Keratinocyte (primary cell): Measurements from ENCODE around the gene CLSTN2. TPM values are rescaled to one million over a fixed set of nuclear protein-coding genes. Genes with fewer than 3 reads are reported as not detected.

ENCODE experiments used
- DNase-seq: peaks from one replicate; pipeline ENCODE4 v3.0.0-alpha.2; 2011; ENCODE audit warnings: low read depth, missing footprints, low spot score
- FAIRE-seq: peaks from 2 replicates; lab custom pipeline; 2011; peaks lifted over from hg19 to GRCh38; lab: Jason Lieb, UNC
- H2AFZ ChIP-seq: 2 replicates; pipeline ENCODE4 v1.6.0; 2012; ENCODE audit warnings: low read length, control low read depth, inconsistent platforms; ENCODE audit not compliant: control insufficient read depth
- H3K27ac ChIP-seq: 2 replicates; pipeline ENCODE4 v1.5.1; 2011; ENCODE audit warnings: low read length; ENCODE audit not compliant: control insufficient read depth, insufficient read depth
- H3K27me3 ChIP-seq: 3 replicates; pipeline ENCODE4 v1.6.0; 2011; ENCODE audit warnings: low read length; ENCODE audit not compliant: control insufficient read depth, insufficient read depth; ENCODE audit errors: extremely low read depth
- H3K36me3 ChIP-seq, 2 experiments: 2 replicates in 1 of 2; 3 replicates in 1 of 2; pipeline ENCODE4 v1.5.1; 2011; ENCODE audit warnings: low read length in 2 of 2, mild to moderate bottlenecking in 1 of 2; ENCODE audit not compliant: control insufficient read depth in 2 of 2, insufficient read depth in 2 of 2; ENCODE audit errors: extremely low read depth in 1 of 2
- H3K4me1 ChIP-seq: 3 replicates; pipeline ENCODE4 v1.5.1; 2011; ENCODE audit warnings: low read length; ENCODE audit not compliant: control insufficient read depth, insufficient read depth; ENCODE audit errors: extremely low read depth
- H3K4me2 ChIP-seq: 3 replicates; pipeline ENCODE4 v1.6.0; 2011; ENCODE audit warnings: low read depth, low read length; ENCODE audit not compliant: control insufficient read depth, insufficient read depth; ENCODE audit errors: extremely low read depth
- H3K4me3 ChIP-seq, 3 experiments: fragments of 200-600 bp in 1 of 3; sonication (generic) in 1 of 3; 2 replicates in 2 of 3; 3 replicates in 1 of 3; pipeline ENCODE4 v1.5.1; 2011 to 2016; ENCODE audit warnings: low read length in 3 of 3, mild to moderate bottlenecking in 3 of 3, control low read depth in 2 of 3, inconsistent platforms in 1 of 3, low read depth in 1 of 3, mixed read lengths in 1 of 3, mixed run types in 1 of 3, moderate library complexity in 1 of 3; ENCODE audit not compliant: control insufficient read depth in 2 of 3, insufficient read depth in 2 of 3; ENCODE audit errors: extremely low read depth in 1 of 3
- H3K79me2 ChIP-seq: 2 replicates; pipeline ENCODE4 v1.6.0; 2012; ENCODE audit warnings: low read length; ENCODE audit not compliant: control insufficient read depth, insufficient read depth
- H3K9ac ChIP-seq: 3 replicates; pipeline ENCODE4 v1.6.0; 2011; ENCODE audit warnings: low read length; ENCODE audit not compliant: control insufficient read depth, insufficient read depth; ENCODE audit errors: extremely low read depth
- H3K9me1 ChIP-seq: 3 replicates; pipeline ENCODE4 v1.6.0; 2011; ENCODE audit warnings: low read length; ENCODE audit not compliant: control insufficient read depth, insufficient read depth; ENCODE audit errors: extremely low read depth
- H3K9me3 ChIP-seq: 2 replicates; pipeline ENCODE4 v1.5.1; 2012; ENCODE audit warnings: low read depth, low read length; ENCODE audit not compliant: control insufficient read depth
- H4K20me1 ChIP-seq: 3 replicates; pipeline ENCODE4 v1.6.0; 2011; ENCODE audit warnings: low read length; ENCODE audit not compliant: control insufficient read depth, insufficient read depth; ENCODE audit errors: extremely low read depth
- CTCF ChIP-seq, 3 experiments: IDR thresholded peaks in 1 of 3; conservative IDR thresholded peaks in 1 of 3; optimal IDR thresholded peaks in 1 of 3; 2 replicates in 2 of 3; 3 replicates in 1 of 3; pipeline versions ENCODE3 to v1.5.1; 2011; ENCODE audit warnings: low read length in 3 of 3, mild to moderate bottlenecking in 3 of 3, moderate library complexity in 2 of 3, control low read depth in 1 of 3, inconsistent platforms in 1 of 3; ENCODE audit not compliant: insufficient read depth in 2 of 3; ENCODE audit errors: extremely low read depth in 1 of 3
- EZH2 ChIP-seq: IDR thresholded peaks from one replicate; pipeline ENCODE4 v1.6.1; 2012; ENCODE audit warnings: inconsistent platforms, mild to moderate bottlenecking, low read length, moderate library complexity
- dilution Hi-C: fragments of 300-500 bp; cut with MboI; formaldehyde crosslinking; loops from one replicate; pipeline ENCODE4 v1.7.0; 2020; ENCODE audit warnings: low sequenced_read_pairs; ENCODE audit not compliant: extremely low pct_ligation_motif_present
- polyA plus RNA-seq, 5 experiments: library from polyadenylated mRNA; depleted of rRNA in 3 of 5; stranded (reverse) in 3 of 5; stranded (forward) in 1 of 5; unstranded in 1 of 5; fragments of >200 nt; gene quantifications; 1 replicate in 1 of 5; 2 replicates in 3 of 5; 3 replicates in 1 of 5; pipeline versions ENCODE4 v1.2.1 to v1.2.3, GENCODE V29; 2011 to 2012; ENCODE audit warnings: missing spikeins in 2 of 5, low read depth in 1 of 5, low replicate concordance in 1 of 5

The CLSTN2 gene
- polyA plus RNA-seq, 1 donor (not counting 4 experiments of a cell fraction or from before 2014, with no cell fraction given): 0.09 TPM

GRCh38 chr3:140434261-140434905 lies 499.4 kb downstream of the CLSTN2 start:
- no peak overlapping the region for H3K4me3 ChIP-seq
- no peak overlapping the region for H3K27ac ChIP-seq
- FAIRE-seq (no peak), DNase-seq (no peak)
- no peak overlapping the region for H2AFZ ChIP-seq
- TF ChIP-seq EZH2: no peak
- no peak for TF ChIP-seq CTCF (optimal IDR thresholded peaks at IDR 0.05 in 1 of 3, IDR thresholded peaks at IDR 0.05 in 1 of 3, conservative IDR thresholded peaks at IDR 0.05 in 1 of 3; ENCODE audit: extremely low read depth in 1 of 3, insufficient read depth in 2 of 3, low read length in 3 of 3)
- H3K9me1 ChIP-seq: no peaks in the 10 kb centered on the region
- H3K4me1 ChIP-seq: no peaks in the 10 kb centered on the region
- no peaks in the 10 kb centered on the region for H3K9me3 ChIP-seq
- no peak overlapping the region for H3K9ac ChIP-seq
- H3K36me3 ChIP-seq: no peaks in the 10 kb centered on the region
- dilution Hi-C loops: no loop called here
- H3K79me2 ChIP-seq: no peaks in the 10 kb centered on the region
- no peak overlapping the region for H3K4me2 ChIP-seq
- H3K27me3 ChIP-seq: no peaks in the 10 kb centered on the region
- H4K20me1 ChIP-seq: no peaks in the 10 kb centered on the region

- DNase-seq (no peak), FAIRE-seq (no peak)
- Histone ChIP-seq H3K4me1 (peaks cover 7% of the 10 kb centered on the region), H3K4me2 (no peak overlapping the region), H3K4me3 (no peak overlapping the region), H4K20me1 (no peaks in the 10 kb centered on the region), H3K27me3 (no peaks in the 10 kb centered on the region), H3K9me3 (no peaks in the 10 kb centered on the region), H3K27ac (no peak overlapping the region), H3K9me1 (no peaks in the 10 kb centered on the region), H3K79me2 (no peaks in the 10 kb centered on the region), H3K9ac (no peak overlapping the region), H2AFZ (no peak overlapping the region), H3K36me3 (no peaks in the 10 kb centered on the region)
- no peak for TF ChIP-seq EZH2
- TF ChIP-seq CTCF (optimal IDR thresholded peaks at IDR 0.05 in 1 of 3, IDR thresholded peaks at IDR 0.05 in 1 of 3, conservative IDR thresholded peaks at IDR 0.05 in 1 of 3; ENCODE audit: extremely low read depth in 1 of 3, insufficient read depth in 2 of 3, low read length in 3 of 3): no peak
- dilution Hi-C loops: no loop called here
These were observed 501.4 kb downstream of the CLSTN2 start for GRCh38 chr3:140436421-140436820.
